ENCODE results near the gene GLIS2.

GRCh38 chr16:4297480-4297879 lies 18.4 kb upstream of the GLIS2 start:
- no peak for TF ChIP-seq GATA2 (IDR thresholded peaks at IDR 0.05; ENCODE audit: low read depth, low read length)
- no peak for TF ChIP-seq GATA3 (IDR thresholded peaks at IDR 0.05; ENCODE audit: low read depth, low read length)

All from SH-SY5Y (cell line).